Activated CD8-positive, alpha-beta memory T cell treated with anti-CD3 and anti-CD28 coated beads for 48 hours (primary cell): Measurements from ENCODE around the gene GTF2H4.
"Not testable (repeated sequence)": the region's sequence is repeated elsewhere in the genome, so short reads cannot be mapped to it uniquely, and the experiment has no call there.

Source experiments
- DNase-seq, 3 experiments: peaks; one replicate each; pipeline ENCODE4 v3.0.0-alpha.2; 2020; ENCODE audit warnings: low read depth in 2 of 3, low spot score in 2 of 3

Gene GTF2H4

DNA sequence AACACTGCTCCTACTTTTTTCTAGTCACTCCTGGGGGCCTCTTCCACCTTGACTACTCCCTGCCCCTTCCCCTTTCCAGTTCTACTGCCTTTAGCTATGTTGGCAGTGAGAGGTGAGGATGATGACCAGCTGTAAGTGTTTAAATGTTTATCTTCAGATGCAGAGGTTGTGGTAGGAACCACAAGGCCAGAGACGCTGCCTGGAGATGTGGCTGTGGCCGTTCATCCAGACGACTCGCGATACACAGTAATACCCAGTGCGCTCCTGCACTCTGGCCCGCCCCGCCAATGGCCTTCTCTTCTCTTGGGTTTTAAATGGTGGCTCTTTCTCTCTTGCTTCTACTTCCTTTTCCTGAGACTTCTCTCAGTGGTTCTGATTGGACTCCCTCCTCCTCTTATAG, 10.7 kb downstream of the GTF2H4 start:
- DNase-seq: no peak

DNA sequence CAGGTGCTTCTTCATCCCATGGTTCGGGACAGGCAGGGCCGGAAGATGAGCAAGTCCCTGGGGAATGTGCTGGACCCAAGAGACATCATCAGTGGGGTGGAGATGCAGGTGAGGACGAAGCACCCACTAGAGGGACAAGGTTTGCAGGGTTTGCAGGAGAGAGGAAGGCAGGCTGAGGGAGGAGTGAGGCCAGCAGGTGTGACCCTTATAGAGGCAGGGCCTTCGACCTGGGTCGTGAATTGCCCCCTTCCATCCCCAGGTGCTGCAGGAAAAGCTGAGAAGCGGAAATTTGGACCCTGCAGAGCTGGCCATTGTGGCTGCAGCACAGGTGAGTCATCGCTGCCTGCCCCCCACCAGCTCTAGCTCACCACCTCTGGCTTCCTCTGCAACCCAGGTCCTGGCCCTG, 14.4 kb downstream of the GTF2H4 start:
- DNase-seq: no peak

DNA sequence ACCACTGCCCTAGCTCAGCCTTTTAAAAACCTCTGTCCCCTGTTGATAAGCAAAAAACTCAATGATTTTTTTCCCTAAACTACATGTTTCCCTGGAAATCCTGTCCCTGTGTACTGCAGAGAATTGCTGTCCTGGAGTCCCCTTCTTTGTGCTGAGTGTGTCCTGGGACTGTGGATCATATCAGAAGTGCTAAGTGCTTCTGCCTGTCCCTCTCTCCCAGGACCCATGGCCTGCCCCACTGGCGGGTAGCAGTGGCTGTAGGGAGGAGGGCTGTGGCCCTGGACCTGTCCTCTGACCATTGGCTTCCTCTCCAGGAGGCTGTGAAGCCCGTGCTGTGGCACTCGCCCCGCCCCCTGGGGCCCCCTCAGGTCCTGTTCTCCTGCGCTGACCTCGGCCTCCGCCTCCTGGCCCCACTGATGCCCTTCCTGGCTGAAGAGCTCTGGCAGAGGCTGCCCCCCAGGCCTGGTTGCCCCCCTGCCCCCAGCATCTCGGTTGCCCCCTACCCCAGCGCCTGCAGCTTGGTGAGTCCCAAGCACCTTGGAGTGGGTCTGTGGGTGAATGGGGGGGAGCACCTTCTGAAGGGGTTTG, 16.1 kb downstream of the GTF2H4 start:
- not testable (repeated sequence) for DNase-seq

DNA sequence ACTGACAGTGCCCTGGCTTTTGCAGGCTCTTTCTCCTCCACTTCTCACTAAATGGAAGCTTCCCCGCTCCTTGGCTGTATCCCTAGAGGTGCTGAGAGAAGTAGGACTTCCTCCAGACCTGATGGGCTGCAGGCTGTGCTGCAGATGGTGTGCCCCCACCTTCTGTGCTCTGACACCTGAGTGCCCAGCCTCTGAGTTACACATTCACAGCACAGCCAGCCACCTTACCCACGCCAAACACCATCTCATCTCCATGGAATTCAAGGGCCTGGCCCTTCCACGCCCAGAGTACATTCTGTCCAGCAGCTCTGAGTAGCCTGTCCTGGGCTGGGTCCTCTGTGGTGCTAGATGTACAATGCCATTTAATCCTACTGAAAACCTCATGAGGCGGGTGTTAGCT, 18.6 kb downstream of the GTF2H4 start:
- no peak for DNase-seq

DNA sequence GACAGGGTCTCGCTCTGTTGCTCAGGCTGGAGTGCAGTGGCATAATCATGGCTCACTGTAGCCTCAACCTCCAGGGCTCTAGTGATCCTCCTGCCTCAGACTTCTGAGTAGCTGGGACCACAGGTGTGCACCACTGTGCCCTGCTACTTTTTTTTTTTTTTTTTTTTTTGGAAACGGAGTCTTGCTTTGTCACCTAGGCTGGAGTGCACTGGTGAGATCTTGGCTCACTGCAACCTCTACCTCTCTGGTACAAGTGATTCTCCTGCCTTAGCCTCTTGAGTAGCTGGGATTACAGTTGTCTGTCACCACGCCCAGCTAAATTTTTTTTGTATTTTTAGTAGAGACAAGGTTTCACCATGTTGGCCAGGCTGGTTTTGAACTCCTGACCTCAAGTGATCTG, 19.1 kb downstream of the GTF2H4 start:
- DNase-seq: not testable (repeated sequence)

DNA sequence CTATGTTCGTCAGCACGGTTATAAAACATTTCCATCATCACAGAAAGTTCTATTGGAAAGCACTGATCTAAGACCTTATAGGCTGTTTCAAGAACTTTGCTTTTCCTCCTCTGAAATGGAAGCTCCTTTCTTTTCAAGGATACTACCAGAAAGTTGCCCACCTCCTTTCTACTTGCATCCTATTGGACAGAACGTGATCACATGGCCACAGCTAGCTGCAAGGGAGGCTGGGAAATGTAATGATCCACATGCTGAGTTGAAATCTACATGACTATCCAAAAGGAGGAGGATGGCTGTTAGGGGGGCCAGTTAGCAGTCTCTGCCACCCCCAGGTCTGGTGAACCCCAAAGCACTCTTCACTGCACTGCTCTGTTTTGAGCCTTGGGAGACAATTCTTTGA, 20.7 kb downstream of the GTF2H4 start:
- no peak for DNase-seq

DNA sequence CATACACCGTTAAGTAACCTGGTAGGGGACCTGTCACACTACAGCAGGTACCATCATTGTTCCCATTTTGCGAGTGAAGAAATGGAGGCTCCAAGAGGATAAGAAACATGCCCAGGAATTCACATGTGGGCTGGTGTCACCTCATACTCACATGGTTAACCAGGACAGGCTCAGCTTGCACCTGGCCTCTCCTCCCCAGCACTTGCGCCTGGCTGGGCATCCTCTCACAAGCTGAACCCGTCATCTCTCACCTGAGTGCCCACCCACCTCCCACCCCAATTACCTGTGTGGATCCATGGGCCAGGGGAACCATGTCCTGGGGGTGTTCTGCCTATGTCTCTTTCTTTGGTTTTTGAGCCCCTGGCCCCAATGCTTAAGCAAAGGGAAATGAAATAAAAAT, 22.5 kb downstream of the GTF2H4 start:
- DNase-seq: no peak

DNA sequence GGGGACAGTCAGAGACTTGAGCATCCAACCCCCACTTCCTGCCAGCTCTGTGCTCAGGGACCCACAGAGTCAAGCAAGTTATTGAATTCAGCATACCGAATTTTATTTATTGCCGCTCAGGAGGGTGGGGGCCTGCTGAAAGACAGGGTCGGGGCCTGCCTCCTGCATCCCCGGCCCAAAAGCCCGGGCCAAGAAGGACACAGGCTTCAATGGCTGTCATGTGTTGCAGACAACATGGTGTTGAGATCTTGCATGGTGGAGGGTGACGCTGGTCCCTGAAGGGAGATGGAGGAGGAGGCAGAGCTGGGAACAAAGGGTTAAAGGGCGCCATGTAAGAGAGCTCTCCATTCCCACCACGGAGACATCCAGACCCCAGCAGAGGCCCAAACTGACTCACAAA, 23.3 kb downstream of the GTF2H4 start:
- DNase-seq: no peak

DNA sequence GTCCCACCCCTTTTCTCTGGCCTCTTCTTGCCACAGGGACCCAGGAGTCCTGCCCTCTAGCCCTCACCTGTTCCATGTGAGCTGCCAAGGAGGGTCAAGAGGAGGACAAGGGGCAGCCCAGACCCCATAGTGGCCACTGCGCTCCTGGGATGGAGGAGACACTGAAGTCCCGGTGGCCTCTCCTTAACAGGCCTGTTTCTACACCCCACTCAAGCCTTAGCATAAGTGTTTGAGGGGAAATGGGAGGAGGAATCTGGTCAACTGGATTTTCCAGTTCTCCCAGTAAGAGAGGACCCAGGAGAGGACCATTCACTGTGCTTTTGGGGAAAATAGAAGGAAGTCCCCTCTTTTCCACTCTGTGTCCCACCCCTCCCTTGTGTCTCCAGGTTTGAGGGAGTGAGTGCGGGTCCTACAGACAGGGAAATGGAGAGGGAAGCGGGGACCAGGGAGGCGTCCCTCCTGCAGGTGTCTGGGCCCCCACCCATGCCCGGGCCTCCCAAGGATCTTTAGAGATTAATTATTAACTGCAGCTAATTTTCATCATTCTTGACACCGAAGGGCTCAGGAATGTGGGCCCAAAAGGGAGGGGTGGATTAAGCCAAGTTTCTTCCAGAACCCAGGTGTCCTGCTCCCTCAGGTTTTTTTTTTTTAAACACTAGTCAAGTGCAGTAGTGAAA, 24.1 kb downstream of the GTF2H4 start, which contains the start of gene SFTA2:
Gene SFTA2, minus strand, starts transcription at position 202 of the 677 bp plus-strand sequence. Its CDS starts 74 bp downstream, at position 128.
- DNase-seq: no peak

DNA sequence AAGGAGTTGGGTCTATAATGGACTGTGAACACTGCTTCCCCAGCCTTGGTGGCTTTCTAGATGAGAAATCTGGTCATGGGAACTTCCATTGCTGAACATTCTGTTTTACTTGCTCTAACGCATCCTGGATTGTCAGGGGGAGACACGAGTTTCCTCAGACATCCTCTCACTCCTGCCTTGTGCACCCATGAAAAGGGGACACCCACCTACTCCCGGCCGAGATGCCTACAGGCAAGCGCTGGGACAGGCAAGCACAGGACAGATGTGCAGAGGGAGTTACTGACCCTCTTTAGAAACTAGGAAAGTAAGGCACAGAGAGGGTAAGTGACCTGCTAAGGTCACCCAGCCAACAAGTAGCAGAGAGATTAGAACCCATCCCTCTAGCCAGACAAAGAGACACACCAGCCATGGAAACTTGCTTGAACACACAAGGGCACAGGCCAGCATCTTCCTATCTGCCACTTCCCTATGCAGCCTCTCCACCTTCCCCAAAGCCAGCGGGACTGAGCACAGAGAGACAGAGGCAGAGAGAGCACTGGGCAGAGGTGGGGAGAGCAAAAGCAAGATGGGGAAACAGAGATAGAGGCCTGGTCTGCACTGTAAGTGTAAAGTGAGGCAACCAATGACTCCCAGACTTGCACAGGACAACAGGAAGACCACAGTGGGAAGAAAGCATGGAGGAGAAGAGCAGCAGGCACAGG, 24.8 kb downstream of the GTF2H4 start:
- DNase-seq: no peak

DNA sequence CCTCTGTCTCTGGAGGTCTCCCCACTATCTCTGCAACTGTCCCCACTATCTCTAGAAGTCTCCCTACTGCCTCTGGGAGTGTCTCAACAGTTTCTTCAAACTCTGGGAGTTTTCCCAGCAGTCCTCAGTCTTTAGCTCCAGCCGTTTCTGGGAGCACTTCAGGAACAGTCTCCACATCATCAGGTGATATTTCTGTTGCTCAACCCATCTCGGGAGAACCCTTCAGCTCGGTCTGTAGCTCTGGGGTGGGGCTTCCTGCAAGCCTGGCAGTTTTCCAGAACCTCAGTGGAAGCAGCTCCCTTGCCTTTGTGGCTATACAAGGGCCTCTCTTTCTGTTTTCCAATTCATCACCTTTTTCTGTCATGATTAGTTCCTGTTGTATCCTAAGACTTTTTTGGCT, 27.0 kb downstream of the GTF2H4 start:
- no peak for DNase-seq

DNA sequence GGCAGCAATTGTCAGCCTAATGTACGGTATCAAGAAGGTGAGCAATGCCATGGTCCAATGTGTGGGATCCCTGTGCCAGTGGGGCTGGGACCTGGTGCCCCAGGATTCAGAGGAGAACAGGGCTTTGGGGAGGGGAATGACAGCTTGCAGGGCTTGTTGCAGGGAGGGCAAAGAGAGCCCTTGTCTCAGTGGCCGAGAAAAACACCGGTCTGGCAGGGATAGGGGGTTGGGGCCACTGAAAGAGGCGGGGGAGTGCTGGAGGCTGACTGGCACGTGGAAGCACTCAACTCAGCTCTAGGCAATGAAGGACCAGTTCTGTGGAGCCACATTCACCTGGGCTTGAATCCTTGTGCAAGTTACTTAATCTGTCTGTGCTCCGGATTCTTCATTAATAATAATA, 29.3 kb downstream of the GTF2H4 start:
- no peak for DNase-seq

DNA sequence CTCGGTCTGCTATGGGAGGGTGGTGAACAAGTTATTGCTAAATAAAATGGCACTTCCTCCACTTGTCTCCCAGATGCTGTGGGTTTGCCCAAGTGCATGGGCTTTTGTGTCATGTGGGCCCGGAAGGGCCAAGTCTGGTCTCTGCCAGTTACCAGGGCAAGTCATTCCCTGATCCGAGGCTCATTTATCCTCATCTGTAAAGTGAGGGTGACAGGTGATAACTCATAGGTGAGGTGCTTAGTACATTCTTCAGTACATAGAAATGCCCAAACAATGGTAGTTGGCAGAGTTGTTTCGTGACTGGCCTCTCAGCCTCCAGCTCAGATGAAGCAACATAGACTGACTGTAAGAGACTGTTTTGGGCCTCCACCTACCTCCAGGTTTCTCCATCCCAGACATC, 30.7 kb downstream of the GTF2H4 start:
- no peak for DNase-seq

DNA sequence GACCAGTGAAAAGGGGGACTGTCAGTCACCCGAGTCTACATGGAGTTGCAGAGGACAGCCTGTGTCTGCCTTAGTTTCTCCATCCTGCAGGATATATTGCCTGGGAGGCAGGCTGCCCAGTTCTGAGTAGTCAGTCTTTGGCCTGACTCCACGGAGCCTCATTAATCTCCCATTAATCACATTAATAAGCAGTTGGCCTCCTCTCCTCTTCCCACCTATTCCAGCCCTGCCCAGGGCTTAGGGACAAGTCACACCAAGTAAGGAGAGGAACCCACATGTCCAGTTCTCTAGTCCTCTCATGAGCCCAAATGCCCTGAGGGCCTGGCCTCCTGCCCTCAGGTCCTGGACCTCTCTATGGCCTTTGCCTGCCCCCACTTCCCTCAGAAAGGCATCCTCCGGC, 31.5 kb downstream of the GTF2H4 start:
- DNase-seq: no peak

DNA sequence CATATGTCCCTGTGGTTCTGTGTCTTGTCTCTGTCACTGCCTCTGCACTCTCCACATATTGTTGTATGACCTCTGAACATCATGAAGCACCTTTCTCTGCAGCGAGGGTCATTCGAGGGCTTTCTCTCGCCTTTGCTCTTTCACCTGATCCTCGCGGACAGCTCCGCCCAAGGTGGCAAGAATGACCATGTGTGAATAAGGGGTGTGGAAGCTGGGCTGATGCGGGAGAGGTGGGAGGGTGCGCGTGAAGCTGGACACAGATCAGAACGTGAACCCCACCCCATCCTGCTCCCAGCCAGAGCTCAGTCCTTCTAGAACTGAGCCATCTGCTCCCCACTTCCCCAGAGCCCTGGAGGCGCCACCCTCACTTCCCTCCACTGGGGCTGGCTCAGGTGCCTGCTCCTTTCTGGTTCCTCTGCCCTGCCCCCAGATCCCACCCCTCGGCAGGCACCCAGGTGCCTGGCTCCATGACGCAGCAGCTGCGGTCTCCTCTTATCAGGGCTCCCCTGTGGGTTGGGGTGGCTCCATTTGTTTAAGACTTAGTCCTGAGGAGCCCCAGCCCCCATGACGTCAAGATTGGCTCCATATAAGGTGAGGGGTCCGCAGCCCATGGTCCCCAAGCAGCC, 32.5 kb downstream of the GTF2H4 start, which contains the start of gene MUCL3:
Gene MUCL3, plus strand, starts transcription at position 613 of the 626 bp plus-strand sequence. CDS start 27 bp downstream, outside the sequence.
- no peak for DNase-seq

DNA sequence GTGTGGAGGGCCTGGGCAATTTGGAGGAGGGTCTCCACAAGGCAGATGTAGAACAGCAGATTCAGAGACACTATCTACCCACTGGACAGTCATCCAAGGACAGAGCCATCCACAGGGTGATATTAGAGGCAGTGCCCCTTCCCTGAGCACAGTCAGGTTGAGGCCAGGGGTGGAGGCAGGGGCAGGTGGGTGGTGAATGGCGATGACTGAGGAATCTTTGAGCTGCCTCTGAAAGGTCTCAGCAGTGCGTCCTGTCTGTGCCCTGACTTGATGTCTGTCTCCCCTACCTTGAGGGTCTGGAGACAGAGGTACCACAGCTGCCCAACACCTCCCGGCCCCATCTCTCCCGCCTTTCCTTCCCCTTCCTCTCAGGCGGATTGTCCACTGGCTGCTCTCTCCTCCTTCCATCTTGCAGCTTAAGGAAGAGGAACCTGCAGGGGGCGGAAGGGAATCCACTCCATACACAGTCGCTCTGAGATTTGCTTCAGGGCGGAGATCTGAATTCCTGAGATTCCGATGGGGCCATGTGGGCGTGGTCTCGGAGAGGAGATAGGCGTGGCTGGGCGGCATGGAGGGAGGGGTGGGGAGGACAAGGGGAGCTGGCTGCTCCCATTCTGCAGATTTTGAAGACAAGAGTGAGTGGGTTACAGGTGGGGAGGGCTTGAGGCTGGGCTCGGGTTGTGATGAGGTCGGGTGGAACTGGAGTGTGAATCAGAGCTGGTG, 34.5 kb downstream of the GTF2H4 start:
- no peak for DNase-seq

DNA sequence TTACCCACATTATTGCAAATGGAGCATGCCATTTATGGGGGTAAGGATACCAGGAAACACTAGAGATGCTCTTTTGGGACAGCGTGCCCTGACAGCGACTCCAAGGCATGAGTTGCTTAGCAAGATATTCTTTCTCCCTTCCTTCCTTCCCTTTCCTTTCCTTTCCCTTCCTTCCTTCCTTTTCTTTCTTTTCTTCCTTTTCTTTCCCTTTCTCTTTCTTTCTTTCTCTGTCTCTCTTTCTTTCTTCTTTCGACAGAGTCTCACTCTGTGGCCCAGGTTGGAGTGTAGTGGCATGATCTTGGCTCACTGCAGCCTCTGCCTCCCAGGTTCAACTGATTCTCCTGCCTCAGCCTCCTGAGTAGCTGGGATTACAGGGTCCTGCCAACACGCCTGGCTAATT, 36.0 kb downstream of the GTF2H4 start:
- DNase-seq: no peak

DNA sequence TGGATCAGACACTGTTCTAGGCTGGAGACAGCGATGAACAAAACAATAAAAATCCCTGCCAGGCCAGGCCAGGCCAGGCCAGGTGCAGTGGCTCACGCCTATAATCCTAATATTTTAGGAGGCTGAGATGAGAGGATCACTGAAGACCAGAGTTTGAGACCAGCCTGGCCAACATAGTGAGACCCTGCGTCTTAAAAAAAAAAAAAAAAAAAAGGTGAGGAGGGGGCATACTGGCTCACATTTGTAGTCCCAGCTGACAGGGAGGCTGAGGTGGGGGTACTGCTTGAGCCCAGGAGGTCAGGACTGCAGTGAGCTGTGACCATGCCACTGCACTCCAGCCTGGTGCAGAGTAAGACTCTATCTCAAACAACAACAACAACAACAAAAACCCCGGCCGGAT, 37.3 kb downstream of the GTF2H4 start:
- DNase-seq: no peak

DNA sequence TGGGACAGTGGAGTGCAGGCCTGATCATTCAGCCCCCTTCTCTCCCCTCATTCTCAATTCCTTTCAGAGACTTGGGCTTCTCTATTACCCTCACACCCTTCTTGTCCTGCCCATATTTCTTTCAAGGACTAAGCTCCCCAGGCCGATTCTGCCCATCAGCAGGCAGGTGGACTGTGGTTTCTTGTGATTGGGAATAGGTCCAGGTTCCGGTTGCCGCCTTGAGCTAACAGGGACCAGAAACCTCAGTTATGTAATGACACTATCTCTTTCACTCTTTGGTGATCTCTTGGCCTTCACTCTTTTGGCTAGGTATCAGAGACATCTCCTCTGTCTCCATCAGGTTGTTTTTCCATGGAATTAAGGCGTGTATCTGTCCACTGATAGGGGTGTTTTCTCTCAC, 39.2 kb downstream of the GTF2H4 start:
- DNase-seq: no peak

DNA sequence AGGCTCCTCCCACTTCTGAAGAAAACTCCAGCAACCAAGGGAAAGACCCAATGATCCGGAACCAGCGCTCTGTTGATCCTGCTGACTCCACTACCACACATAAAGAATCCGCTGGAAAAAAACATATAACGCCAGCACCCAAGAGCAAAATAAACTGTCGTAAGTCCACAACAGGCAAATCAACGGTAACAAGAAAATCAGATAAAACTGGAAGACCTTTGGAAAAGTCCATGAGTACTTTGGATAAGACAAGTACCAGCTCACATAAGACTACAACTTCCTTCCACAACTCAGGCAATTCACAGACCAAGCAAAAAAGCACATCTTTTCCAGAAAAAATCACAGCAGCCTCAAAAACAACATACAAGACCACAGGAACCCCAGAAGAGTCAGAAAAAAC, 40.8 kb downstream of the GTF2H4 start:
- no peak for DNase-seq

DNA sequence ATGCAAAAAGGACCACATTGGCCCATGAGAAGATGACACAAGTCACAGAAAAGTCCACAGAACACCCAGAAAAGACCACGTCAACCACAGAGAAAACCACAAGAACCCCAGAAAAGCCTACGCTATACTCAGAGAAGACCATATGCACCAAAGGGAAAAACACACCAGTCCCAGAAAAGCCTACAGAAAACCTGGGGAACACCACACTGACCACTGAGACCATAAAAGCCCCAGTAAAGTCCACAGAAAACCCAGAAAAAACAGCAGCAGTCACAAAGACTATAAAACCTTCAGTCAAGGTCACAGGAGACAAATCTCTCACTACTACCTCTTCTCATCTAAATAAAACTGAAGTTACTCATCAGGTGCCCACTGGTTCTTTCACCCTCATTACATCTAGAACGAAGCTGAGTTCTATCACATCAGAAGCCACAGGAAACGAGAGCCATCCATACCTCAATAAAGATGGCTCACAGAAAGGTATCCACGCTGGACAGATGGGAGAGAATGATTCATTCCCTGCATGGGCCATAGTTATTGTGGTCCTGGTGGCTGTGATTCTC, 44.0 kb downstream of the GTF2H4 start:
- no peak for DNase-seq
